ENCODE measurements around the gene SPECC1L. TPM values are rescaled to one million over a fixed set of nuclear protein-coding genes. Genes with fewer than 3 reads are reported as not detected.
"Not testable (repeated sequence)": the region's sequence is repeated elsewhere in the genome, so short reads cannot be mapped to it uniquely, and the experiment has no call there.

Gene SPECC1L
- total RNA-seq, 1 experiment from 2014 or later: 52.2 TPM

GRCh38 chr22:24247564-24248344 lies 22.9 kb upstream of the SPECC1L start:
- DNase-seq: peak; percentile 91
- peaks cover 21% of the 10 kb centered on the region for H3K4me1 Mint-ChIP-seq (ENCODE audit: low read depth, unreplicated experiment)
- intact Hi-C loops (cut with micrococcal nuclease; ENCODE audit: unreplicated experiment): loop anchor here (2.0 to 5.0 kb wide), 2 partner anchors 45 to 59 kb away; no protein-coding TSS in a partner anchor
- peak; percentile 94 for TF ChIP-seq CTCF (IDR thresholded peaks at IDR 0.05; ENCODE audit: unreplicated experiment)
- H3K27ac Mint-ChIP-seq (ENCODE audit: unreplicated experiment): no peak overlapping the region
- no peak overlapping the region for H3K4me3 Mint-ChIP-seq (ENCODE audit: low read depth, unreplicated experiment)
- CTCF ChIA-PET: interaction anchor here (0.8 to 1.2 kb wide), 4 partner anchors 16 to 114 kb away, joined by 3 to 59 read pairs (median 4); no protein-coding TSS in a partner anchor
- no peaks in the 10 kb centered on the region for H3K9me3 Mint-ChIP-seq (ENCODE audit: low read depth, unreplicated experiment)
- no peaks in the 10 kb centered on the region for H3K36me3 Mint-ChIP-seq (ENCODE audit: insufficient read depth, unreplicated experiment)
- no TSS peak for BruUV-seq (replicated peaks)
- no peaks in the 10 kb centered on the region for H3K27me3 Mint-ChIP-seq (ENCODE audit: unreplicated experiment)

GRCh38 chr22:24248611-24249010 lies 22.0 kb upstream of the SPECC1L start:
- intact Hi-C loops (cut with micrococcal nuclease; ENCODE audit: unreplicated experiment): loop anchor here (5.0 kb wide), 1 partner anchor 46 kb away; no protein-coding TSS in a partner anchor

GRCh38 chr22:24249413-24249812 lies 21.2 kb upstream of the SPECC1L start:
- intact Hi-C loops (cut with micrococcal nuclease; ENCODE audit: unreplicated experiment): loop anchor here (5.0 kb wide), 1 partner anchor 47 kb away; no protein-coding TSS in a partner anchor
- BruUV-seq (replicated peaks); CTCF ChIA-PET: not testable (repeated sequence)

More at GRCh38 chr22:24248611-24249010, 22.0 kb upstream of the SPECC1L start:
- BruUV-seq (replicated peaks); H3K4me3 Mint-ChIP-seq (ENCODE audit: low read depth, unreplicated experiment); H3K9me3 Mint-ChIP-seq (ENCODE audit: low read depth, unreplicated experiment); H3K36me3 Mint-ChIP-seq (ENCODE audit: insufficient read depth, unreplicated experiment); DNase-seq; CTCF ChIA-PET; H3K27me3 Mint-ChIP-seq (ENCODE audit: unreplicated experiment); H3K27ac Mint-ChIP-seq (ENCODE audit: unreplicated experiment): not testable (repeated sequence)
- peaks cover 13% of the 10 kb centered on the region for H3K4me1 Mint-ChIP-seq (ENCODE audit: low read depth, unreplicated experiment)

GRCh38 chr22:24251286-24251685 lies 19.3 kb upstream of the SPECC1L start:
- H3K4me3 Mint-ChIP-seq (ENCODE audit: low read depth, unreplicated experiment); H3K4me1 Mint-ChIP-seq (ENCODE audit: low read depth, unreplicated experiment); CTCF ChIA-PET; intact Hi-C loops (cut with micrococcal nuclease; ENCODE audit: unreplicated experiment); BruUV-seq (replicated peaks); H3K36me3 Mint-ChIP-seq (ENCODE audit: insufficient read depth, unreplicated experiment); H3K9me3 Mint-ChIP-seq (ENCODE audit: low read depth, unreplicated experiment); H3K27ac Mint-ChIP-seq (ENCODE audit: unreplicated experiment); H3K27me3 Mint-ChIP-seq (ENCODE audit: unreplicated experiment); DNase-seq: not testable (repeated sequence)

More at GRCh38 chr22:24249413-24249812, 21.2 kb upstream of the SPECC1L start:
- DNase-seq; H3K9me3 Mint-ChIP-seq (ENCODE audit: low read depth, unreplicated experiment); H3K36me3 Mint-ChIP-seq (ENCODE audit: insufficient read depth, unreplicated experiment); H3K4me3 Mint-ChIP-seq (ENCODE audit: low read depth, unreplicated experiment); H3K4me1 Mint-ChIP-seq (ENCODE audit: low read depth, unreplicated experiment); H3K27ac Mint-ChIP-seq (ENCODE audit: unreplicated experiment); H3K27me3 Mint-ChIP-seq (ENCODE audit: unreplicated experiment): not testable (repeated sequence)

- H3K36me3 Mint-ChIP-seq (ENCODE audit: insufficient read depth, unreplicated experiment); H3K4me1 Mint-ChIP-seq (ENCODE audit: low read depth, unreplicated experiment); H3K27me3 Mint-ChIP-seq (ENCODE audit: unreplicated experiment); intact Hi-C loops (cut with micrococcal nuclease; ENCODE audit: unreplicated experiment); H3K27ac Mint-ChIP-seq (ENCODE audit: unreplicated experiment); DNase-seq; H3K9me3 Mint-ChIP-seq (ENCODE audit: low read depth, unreplicated experiment); BruUV-seq (replicated peaks); CTCF ChIA-PET; H3K4me3 Mint-ChIP-seq (ENCODE audit: low read depth, unreplicated experiment): not testable (repeated sequence)
Measured at GRCh38 chr22:24253126-24253525, 17.5 kb upstream of the SPECC1L start.

- CTCF ChIA-PET; BruUV-seq (replicated peaks); H3K9me3 Mint-ChIP-seq (ENCODE audit: low read depth, unreplicated experiment); H3K36me3 Mint-ChIP-seq (ENCODE audit: insufficient read depth, unreplicated experiment); H3K27ac Mint-ChIP-seq (ENCODE audit: unreplicated experiment); H3K27me3 Mint-ChIP-seq (ENCODE audit: unreplicated experiment); H3K4me3 Mint-ChIP-seq (ENCODE audit: low read depth, unreplicated experiment); H3K4me1 Mint-ChIP-seq (ENCODE audit: low read depth, unreplicated experiment); DNase-seq; intact Hi-C loops (cut with micrococcal nuclease; ENCODE audit: unreplicated experiment): not testable (repeated sequence)
Measured at GRCh38 chr22:24256136-24256535, 14.5 kb upstream of the SPECC1L start.

GRCh38 chr22:24256736-24257135 lies 13.9 kb upstream of the SPECC1L start:
- H3K4me3 Mint-ChIP-seq (ENCODE audit: low read depth, unreplicated experiment); H3K36me3 Mint-ChIP-seq (ENCODE audit: insufficient read depth, unreplicated experiment); H3K27ac Mint-ChIP-seq (ENCODE audit: unreplicated experiment); BruUV-seq (replicated peaks); DNase-seq; H3K9me3 Mint-ChIP-seq (ENCODE audit: low read depth, unreplicated experiment); H3K4me1 Mint-ChIP-seq (ENCODE audit: low read depth, unreplicated experiment); CTCF ChIA-PET; intact Hi-C loops (cut with micrococcal nuclease; ENCODE audit: unreplicated experiment); H3K27me3 Mint-ChIP-seq (ENCODE audit: unreplicated experiment): not testable (repeated sequence)

All from Calu3 (cell line).